ENCODE measurements around the gene PRPF6. TPM values are rescaled to one million over a fixed set of nuclear protein-coding genes. Genes with fewer than 3 reads are reported as not detected.

PRPF6 gene
- total and polyA plus RNA-seq, 2 of the 13 experiments (the other 11 are each of a cell fraction or from before 2014, with no cell fraction given), result 63.7 to 101 TPM

DNA sequence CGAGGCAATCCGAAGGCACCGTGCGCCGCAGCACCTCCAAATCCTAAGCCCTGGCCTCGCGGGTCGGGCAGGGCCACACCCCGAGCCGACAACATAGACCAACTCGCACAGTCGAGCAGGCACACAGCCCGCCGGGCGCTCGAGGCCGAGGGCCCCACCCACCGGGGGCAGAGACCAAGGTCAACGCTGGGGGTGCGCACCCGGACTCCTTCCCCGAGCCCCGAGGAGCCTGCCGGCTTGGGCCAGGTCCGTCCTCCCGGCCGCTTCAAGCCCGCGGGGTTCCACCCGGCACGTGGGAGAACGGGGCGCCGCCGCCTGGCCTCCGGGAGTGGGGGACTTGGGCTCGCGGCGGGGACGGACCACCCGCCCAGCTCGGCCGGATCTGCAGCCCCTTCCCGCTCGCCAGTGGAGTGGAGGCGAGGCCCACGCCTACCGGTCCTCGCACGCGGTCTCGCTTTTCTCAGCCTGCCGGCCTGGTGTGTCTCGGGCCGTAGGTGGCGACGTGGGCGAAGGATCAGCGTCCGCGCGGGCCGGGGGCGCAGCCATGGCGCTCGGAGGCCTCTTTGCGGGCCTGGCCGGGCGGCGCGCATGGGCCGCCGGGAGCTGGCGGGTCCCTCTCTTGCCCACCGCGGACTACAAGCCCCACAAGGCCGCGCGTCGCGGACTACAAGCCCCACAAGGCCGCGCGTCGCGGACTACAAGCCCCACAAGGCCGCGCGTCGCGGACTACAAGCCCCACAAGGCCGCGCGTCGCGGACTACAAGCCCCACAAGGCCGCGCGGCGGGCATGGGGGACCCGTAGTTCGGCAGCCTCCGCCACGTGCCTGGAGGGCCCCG lies 24.9 kb upstream of the PRPF6 start, which contains the start of gene UCKL1 (continued):
- TF ChIP-seq SMAD9 (CRISPR knock-in tag; IDR thresholded peaks at IDR 0.05) (peak; percentile 24; the same call in 1 of the 2 replicates), HDAC1 (CRISPR knock-in tag; IDR thresholded peaks at IDR 0.05) (peak; percentile 93), RBM22 (optimal IDR thresholded peaks at IDR 0.05; ENCODE audit: low read length) (peak; percentile 100), TMF1 (CRISPR knock-in tag; IDR thresholded peaks at IDR 0.05; ENCODE audit: low read depth) (peak; percentile 73), AHR (CRISPR knock-in tag; IDR thresholded peaks at IDR 0.05) (peak; percentile 97), CCDC6 (CRISPR knock-in tag; IDR thresholded peaks at IDR 0.05) (peak; percentile 97), ZSCAN20 (CRISPR knock-in tag; IDR thresholded peaks at IDR 0.05; ENCODE audit: borderline replicate concordance) (peak; percentile 97), SNRNP70 (IDR thresholded peaks at IDR 0.05; ENCODE audit: low read depth, low read length) (no peak), MAFF (IDR thresholded peaks at IDR 0.05; ENCODE audit: low read depth, low read length) (no peak), RFXAP (CRISPR knock-in tag; IDR thresholded peaks at IDR 0.05; ENCODE audit: borderline replicate concordance) (peak; percentile 97), NFYC (CRISPR knock-in tag; IDR thresholded peaks at IDR 0.05) (peak; percentile 67), HDAC2 (CRISPR knock-in tag; IDR thresholded peaks at IDR 0.05) (peak; percentile 97), GLI4 (CRISPR knock-in tag; IDR thresholded peaks at IDR 0.05; ENCODE audit: borderline replicate concordance) (peak; percentile 99), CBX2 (IDR thresholded peaks at IDR 0.05; ENCODE audit: low read depth, low read length) (no peak), CBX2 (CRISPR knock-in tag; IDR thresholded peaks at IDR 0.05; ENCODE audit: low read depth) (peak; percentile 99), ZSCAN25 (CRISPR knock-in tag; IDR thresholded peaks at IDR 0.05) (peak; percentile 88), TAF1 (CRISPR knock-in tag; IDR thresholded peaks at IDR 0.05) (peak; percentile 100), ZNF781 (CRISPR knock-in tag; IDR thresholded peaks at IDR 0.05; ENCODE audit: borderline replicate concordance, not compliant biosample characterization) (peak; percentile 88), ZFP62 (CRISPR knock-in tag; IDR thresholded peaks at IDR 0.05) (peak; percentile 100), ZNF3 (CRISPR knock-in tag; IDR thresholded peaks at IDR 0.05) (peak; percentile 53; the same call in 1 of the 2 replicates), ZKSCAN8 (CRISPR knock-in tag; IDR thresholded peaks at IDR 0.05; ENCODE audit: borderline replicate concordance) (peak; percentile 82), CHD2 (IDR thresholded peaks at IDR 0.05; ENCODE audit: low read depth, low read length) (peak; percentile 80)
- TF ChIP-seq, protein P1, sequence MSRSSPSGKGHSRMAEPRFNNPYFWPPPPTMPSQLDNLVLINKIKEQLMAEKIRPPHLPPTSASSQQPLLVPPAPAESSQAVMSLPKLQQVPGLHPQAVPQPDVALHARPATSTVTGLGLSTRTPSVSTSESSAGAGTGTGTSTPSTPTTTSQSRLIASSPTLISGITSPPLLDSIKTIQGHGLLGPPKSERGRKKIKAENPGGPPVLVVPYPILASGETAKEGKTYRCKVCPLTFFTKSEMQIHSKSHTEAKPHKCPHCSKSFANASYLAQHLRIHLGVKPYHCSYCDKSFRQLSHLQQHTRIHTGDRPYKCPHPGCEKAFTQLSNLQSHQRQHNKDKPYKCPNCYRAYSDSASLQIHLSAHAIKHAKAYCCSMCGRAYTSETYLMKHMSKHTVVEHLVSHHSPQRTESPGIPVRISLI (CRISPR knock-in tag; IDR thresholded peaks at IDR 0.05; ENCODE audit: borderline replicate concordance), result 0 out of 2 replicates have a peak, but pooled peaks have one; percentile 60
- TF ChIP-seq, protein P2, sequence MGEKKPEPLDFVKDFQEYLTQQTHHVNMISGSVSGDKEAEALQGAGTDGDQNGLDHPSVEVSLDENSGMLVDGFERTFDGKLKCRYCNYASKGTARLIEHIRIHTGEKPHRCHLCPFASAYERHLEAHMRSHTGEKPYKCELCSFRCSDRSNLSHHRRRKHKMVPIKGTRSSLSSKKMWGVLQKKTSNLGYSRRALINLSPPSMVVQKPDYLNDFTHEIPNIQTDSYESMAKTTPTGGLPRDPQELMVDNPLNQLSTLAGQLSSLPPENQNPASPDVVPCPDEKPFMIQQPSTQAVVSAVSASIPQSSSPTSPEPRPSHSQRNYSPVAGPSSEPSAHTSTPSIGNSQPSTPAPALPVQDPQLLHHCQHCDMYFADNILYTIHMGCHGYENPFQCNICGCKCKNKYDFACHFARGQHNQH (CRISPR knock-in tag; IDR thresholded peaks at IDR 0.05), result peak; percentile 99
- TF ChIP-seq, protein P3, sequence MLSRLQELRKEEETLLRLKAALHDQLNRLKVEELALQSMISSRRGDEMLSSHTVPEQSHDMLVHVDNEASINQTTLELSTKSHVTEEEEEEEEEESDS (CRISPR knock-in tag; IDR thresholded peaks at IDR 0.05; ENCODE audit: borderline replicate concordance), result peak; percentile 94
- TF ChIP-seq, protein P4, sequence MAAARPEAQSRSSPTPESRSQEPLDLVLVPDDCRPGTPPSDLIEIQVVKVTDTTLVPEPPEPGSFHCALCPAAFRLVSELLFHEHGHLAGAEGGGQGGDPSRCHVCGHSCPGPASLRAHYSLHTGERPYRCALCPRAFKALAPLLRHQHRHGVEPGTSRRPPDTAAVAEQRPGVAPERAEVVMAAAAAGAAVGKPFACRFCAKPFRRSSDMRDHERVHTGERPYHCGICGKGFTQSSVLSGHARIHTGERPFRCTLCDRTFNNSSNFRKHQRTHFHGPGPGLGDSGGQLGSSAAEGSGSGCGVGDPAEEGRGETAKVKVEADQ (CRISPR knock-in tag; IDR thresholded peaks at IDR 0.05; ENCODE audit: borderline replicate concordance), result peak; percentile 97; the same call in 1 of the 2 replicates

Data from HepG2 (cell line).